GM19372 (cell line): ENCODE data around the gene KIF26A.
"Not testable (repeated sequence)": the region's sequence is repeated elsewhere in the genome, so short reads cannot be mapped to it uniquely, and the experiment has no call there.

ENCODE experiments used
- ATAC-seq: cut with Tn5 transposase; IDR thresholded peaks from one replicate; pipeline ENCODE4 v1.9.1; 2021; ENCODE audit warnings: mild to moderate bottlenecking, low read depth, moderate library complexity; ENCODE audit not compliant: unreplicated experiment

KIF26A gene

DNA sequence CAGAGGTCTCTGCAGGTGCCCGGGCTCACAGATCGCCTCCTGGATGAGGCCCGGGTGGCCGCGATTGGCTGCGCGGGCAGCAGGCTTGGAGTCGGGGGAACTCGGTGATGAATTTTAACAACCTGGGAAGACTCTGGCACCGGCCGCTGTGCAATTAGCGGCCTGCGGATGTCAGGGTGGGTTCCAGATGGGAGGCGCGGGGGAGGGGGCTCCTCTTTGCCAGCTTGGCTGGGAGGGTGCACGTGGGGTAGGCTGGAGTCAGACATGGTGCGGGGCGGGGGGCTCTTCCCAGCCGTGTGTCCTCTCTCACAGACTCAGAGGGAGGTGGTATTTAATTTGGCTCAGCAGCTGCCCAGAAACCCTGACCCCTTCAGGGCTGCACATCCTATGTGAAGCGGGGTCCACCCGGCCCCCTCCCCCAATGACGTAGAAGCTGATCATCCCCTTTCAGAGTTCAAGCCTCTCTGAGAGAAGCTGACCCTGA is 81.4 kb downstream of the KIF26A start:
- ATAC-seq = no peak

DNA sequence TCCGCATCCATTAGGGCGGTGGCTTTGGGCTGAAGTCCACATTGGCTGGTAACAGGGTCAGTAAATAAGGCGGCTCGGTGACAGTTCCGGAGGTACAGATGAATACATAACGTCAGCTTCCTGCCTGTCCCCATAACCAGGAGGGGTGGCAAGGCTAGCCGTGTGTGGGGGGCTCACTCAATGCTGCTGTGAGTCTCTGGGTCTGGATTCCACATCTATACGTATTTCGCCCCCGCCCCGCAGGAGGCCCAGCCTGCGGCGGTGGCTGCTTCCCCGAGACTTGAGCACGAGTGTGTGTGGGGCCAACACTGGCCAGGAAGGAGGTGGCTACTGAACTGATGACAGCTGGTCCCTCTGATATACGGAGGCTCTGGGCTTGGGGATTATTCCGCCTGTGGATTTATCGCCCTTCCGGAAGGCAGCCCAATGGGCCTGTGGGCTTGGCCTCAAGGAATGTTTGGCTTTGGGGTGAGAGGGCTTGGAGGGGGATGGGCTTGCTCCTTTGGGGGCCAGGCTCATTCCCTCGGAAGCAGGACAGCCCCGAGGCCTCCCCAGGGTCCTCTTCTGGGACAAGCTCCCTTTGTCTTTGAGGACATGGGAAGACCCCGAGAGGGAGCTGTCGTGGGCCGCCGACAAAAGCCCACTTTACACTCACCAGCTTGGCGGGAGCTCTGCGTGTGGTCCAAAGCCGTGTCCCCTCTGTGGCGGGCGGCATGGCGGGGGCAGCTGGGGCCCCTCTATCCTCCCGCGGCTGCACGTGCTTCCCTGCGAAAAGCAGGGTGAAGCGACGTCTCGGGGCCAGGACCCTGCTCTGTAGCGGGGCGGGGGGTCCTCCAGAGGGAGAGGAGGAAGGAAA is 82.1 kb downstream of the KIF26A start:
- ATAC-seq = no peak

DNA sequence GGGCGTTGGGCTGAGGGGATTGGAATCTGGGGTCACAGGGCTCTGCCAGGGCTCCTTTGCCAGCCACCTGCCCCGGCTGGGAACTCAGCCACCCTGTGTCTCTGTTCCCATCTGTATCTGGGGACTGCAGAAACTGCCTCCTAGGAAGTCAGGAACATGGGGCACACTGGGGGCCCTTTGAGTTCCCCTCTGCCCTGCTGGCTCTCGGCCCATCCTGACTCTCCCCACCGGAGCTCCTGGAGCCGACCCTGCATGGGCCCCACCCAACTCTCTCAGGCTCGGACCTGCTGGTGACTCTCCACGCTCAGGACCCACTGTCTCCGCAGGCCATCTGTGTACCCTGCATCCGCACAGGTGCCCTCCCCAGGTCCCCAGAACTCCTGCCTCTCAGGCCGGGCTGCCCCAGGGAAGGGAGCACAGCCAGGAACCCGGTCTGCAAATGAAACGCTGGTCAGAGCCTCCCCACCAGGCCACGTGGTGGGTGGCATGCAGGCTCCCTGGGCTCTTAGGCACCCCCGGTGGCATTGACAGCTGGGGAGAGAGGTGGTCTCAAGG is 82.8 kb downstream of the KIF26A start:
- no peak for ATAC-seq

DNA sequence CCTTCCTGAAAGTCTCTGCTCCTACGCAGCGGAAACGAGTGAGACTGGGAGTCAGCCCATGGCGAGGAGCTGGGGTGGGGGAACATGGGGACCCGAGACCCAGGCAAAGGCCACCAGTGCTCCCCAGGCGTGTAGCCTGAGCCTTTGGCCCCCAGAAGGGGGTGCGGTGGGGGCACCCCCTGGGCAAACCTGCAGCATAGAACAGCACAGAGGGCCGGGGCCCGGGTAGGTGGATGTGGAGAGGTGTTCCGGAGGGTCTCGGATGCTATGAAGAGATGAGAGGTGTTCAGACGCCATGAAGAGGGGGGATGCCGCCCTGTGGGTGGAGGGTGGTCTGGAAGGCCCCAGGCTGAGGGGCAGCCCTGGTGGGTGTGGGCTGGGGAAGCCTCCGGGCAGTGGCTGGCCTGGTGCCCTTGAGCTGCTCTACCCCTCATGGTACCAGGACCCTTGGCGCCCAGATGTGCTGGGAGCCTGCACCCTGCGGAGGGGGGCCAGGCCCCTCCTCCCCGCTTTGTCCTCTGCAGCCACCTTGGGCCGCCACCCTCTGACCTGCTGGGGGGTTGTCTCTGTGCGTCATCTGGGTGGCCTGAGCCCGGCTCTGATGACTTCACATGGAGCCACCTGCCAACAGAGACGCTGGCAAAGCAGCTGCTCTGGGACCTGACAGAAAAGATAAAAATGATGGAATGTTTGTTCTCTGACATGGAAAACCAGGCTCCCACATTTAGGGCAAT is 83.4 kb downstream of the KIF26A start:
- no peak for ATAC-seq

DNA sequence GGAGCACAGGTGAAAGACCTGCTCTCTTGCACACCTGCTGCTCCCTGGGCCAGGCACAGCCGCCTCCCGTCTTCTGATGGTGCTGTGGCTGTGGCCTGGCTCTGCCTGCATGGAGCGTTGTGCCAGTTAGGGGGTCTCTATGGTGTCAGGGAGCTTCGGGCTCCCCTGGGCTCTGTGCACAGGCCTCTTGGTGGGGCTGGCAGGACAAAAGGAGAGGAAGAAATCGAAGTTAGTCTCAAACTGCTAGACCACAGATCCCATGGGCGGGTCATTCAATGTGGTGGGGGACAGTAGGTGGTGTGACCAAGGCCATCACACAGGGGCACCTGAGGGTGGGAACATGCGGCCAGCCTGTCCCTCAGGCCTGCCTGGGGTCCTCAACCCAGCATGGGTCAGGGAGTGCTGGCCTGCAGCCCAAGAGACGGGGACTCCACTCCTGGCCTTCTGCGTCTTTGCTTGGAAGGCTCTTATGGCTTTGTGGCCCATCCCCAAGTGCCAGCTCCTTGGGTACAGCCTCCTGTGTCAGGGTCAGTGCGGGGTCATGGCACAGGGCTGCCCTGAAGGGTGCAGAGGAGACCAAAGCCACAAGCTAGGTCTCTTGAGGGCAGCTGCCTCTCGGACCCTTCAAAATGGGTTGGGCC is 84.1 kb downstream of the KIF26A start:
- ATAC-seq = no peak

DNA sequence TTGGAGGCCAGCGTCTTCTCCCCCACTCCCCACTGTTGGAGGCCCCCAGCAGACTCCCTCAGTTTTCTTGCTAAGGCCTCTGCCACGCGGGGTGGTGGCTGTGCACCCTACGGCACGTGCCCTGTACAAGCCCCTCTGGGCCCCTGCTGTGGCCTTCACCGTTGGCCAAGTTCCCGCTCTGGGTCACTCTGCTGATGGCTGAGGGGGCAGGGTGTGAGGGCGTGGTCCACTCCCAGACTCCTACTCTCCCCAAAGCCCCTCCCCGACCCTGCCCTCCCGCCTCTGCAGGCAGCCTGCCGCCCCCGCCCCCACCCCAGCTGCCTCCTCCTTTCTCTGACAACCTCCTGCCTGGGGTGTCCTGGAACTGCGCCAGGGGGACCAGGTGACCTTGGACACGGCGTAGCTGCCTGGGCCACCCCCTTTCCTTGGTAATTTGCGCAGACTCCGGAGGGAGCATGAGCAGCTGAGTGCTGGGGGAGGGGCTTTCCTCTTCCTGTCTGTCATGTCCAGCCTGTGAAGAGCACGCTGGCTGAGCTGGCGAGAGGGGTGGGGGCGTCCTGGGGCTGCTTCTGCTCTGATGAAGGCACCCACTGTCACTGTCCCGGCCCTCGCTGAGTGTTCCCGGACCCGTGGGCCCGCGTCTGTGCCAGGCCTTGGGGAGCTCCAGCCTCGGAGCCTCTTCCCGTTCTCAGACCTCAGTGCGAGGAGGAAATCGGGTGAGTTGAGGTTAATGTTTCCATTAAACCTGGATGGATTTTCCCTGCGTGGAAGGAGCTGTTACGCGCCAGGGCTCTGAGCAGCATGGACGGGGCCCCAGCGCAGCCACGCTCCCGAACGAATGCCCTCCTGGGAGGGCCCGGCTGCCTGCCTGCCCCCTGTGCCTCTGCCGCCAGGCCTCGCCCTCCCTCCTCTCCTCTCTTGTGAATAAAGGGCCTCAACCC is 85.0 kb downstream of the KIF26A start:
- ATAC-seq = no peak

DNA sequence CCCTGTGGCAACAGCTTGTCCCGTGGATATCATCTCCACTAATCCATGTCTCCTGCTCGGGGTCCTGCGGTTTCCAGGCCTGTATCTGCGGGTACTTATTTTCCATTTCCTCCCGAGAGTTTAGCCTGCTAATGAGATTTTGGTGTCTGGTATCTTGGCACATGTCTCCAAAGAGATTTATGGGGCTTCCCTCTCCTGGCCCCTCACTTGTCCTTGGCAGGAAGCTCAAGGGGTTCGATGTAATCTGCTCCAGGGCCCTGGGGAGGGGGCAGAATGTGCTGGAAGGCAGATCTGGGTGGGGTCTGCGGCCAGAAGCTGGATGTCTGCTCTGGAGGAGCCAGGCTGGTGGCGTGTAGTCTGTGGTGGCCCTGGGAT is 85.7 kb downstream of the KIF26A start:
- ATAC-seq = no peak

DNA sequence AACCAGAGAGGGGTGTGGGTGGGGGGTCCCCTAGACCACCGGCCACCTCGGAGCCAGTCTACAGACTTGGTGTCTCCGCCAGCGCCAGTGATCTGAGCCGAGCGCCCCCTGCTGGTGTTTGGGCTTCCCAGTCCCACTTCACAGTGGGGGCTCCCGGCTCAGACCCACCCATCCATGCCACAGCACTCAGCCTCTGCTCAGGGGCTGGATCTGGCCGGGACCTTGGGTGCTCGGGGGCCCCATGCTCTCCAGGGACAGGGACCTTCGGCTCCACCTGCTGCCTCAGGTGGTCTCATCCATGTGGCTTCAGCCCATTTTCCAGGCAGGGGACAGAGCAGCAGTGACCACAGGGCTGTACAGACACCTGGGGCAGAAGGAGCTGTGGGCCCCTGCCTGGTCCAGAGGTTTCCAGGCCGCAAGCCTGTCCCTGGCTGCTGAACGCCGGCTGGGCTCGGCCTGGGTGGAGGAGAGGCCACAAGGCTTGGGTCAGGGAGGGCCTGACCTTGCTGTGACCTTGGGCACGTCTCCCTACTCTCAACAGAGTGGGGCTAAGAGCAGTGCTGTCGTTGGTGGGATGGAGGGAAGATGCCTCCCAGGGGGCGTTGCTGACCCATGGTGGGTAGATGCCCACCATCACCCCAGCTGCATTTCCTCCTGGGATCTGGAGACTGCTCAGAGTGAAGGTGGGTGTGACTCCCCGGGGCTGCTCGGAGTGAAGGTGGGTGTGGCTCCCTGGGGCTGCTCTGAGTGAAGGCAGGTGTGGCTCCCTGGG is 86.3 kb downstream of the KIF26A start:
- no peak for ATAC-seq

DNA sequence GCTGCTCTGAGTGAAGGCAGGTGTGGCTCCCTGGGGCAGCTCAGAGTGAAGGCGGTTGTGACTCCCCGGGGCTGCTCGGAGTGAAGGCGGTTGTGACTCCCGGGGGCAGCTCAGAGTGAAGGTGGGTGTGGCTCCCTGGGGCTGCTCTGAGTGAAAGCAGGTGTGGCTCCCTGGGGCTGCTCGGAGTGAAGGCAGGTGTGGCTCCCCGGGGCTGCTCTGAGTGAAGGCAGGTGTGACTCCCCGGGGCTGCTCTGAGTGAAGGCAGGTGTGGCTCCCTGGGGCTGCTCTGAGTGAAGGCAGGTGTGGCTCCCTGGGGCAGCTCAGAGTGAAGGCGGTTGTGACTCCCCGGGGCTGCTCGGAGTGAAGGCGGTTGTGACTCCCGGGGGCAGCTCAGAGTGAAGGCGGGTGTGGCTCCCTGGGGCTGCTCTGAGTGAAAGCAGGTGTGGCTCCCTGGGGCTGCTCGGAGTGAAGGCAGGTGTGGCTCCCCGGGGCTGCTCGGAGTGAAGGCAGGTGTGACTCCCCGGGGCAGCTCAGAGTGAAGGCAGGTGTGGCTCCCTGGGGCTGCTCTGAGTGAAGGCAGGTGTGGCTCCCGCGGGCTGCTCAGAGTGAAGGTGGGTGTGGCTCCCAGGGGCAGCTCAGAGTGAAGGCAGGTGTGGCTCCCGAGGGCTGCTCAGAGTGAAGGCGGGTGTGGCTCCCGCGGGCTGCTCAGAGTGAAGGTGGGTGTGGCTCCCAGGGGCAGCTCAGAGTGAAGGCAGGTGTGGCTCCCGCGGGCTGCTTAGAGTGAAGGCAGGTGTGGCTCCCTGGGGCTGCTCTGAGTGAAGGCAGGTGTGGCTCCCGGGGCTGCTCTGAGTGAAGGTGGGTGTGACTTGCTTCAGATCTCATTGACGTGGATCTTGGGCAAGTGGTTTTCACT is 87.1 kb downstream of the KIF26A start:
- ATAC-seq = not testable (repeated sequence)

DNA sequence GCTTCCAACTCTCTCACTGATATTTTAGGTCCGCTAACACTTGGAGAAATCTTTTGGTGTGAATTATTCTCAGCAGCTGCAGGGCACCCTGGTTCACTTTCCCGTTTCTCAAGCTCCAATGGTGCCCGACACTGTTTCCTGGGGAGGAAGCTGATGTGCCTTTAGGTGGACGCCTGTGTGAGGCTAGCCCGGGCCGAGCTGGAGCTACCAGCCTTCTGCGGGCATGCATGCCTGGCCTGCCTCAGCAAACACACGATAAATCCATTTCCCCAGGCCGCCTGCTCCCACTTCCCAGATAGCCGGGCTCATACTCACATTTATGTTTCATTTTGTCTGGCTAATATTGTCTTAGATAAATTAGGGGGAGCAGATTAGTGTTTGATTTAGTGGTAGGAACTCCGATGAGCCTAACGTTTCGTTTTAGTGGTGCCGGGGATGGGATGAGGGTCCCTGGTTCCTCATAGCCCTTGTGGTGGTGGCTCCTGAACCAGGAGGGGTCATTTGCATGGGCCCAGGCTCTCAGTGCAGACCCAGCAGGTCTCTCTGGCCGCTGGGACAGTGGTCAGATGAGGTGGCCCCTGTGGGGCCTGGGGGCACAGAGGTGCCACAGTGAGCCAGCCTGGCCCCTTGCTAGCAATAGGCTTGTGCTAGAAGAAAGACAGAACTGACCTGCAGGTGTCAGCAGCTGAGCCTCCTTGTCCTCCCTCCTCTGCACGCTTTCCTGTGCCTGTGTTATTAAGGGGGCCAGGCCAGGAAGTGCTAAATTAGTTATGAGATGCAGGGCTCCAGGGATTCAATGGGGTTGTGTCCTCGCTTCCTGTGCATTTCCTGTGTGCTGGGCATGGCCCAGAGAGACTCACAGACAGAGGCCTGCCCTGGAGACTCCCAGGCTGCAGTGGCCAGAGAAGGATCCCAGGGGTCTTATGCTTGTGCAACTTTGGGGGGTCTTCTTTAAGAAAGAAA is 88.3 kb downstream of the KIF26A start:
- ATAC-seq = no peak

DNA sequence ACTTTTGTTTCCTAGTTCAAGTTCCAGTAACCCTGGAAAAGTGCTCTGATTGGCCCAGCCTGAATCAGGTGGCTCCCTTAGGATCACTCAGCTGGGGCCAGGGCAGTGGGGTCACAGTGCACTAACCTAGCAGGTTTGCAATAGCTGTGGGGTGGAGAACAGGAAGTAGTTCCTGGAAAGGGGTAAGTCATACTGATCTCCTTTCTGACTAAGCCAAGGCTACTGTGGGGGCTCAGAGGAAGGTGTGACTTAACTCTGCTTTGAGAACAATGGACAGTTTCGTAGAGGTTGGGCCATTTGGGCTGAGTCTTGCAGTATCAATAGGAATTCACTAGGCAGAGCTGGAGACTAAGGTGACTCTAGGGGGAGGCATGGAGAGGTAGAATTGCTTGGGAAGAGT is 89.4 kb downstream of the KIF26A start:
- no peak for ATAC-seq

DNA sequence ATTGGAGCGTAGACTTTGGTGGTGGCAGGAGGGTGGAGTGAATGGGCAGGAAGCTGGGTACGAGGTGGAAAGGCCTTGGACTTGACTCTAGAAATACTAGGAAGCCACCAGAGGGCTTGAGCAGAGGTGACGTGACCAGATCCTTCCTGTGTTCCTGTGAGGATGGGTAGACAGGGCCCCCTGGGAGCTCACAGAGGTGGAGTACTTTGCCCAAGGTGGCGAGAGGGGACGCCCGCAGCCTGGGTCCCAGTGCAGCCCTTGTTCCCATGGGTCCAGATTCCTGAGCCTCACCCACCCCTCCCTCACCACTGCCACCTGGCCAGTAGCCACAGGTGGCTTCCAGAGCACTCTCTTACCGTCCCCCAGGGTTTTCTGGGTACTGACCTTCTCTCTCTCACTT is 89.8 kb downstream of the KIF26A start:
- ATAC-seq = no peak

DNA sequence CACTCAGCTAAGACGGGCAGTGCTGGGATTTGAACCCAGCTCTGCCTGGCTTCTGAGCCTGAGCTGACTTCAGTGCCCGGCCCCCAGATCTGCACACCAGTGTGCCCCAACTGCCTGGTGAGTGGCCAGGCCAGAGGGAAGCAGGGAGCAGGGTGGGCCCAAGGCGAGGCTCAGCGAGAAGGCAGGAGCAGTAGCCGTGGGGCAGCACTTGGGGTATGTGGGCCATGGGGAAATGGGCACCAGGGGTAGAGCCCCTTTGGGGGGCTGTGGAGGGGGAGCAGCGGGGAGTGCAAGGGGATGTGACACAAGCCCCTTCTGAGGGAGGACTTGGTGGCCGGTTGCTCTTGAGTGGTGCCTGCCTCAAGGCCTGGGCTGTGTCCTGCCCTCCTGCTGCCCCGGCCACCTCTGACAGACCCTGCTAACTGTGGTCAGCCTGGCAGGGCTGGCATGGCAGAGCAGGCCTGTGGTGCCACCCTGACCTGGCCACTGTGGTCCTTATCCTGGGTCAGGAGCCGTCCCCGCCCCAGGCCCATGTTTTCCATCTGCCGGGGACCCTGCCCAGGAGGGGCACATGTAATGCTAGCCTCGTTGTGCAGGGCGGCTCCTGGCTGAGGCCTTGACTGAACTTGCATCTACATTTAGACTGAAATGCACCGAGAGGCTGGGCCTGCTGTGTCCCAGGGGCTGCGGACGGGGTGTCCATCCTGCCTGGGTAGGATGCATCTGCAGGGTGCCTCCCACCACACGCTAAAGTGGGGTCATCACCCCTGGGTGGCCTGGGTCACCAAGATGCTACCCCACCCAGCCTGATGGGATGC is 90.5 kb downstream of the KIF26A start:
- no peak for ATAC-seq

DNA sequence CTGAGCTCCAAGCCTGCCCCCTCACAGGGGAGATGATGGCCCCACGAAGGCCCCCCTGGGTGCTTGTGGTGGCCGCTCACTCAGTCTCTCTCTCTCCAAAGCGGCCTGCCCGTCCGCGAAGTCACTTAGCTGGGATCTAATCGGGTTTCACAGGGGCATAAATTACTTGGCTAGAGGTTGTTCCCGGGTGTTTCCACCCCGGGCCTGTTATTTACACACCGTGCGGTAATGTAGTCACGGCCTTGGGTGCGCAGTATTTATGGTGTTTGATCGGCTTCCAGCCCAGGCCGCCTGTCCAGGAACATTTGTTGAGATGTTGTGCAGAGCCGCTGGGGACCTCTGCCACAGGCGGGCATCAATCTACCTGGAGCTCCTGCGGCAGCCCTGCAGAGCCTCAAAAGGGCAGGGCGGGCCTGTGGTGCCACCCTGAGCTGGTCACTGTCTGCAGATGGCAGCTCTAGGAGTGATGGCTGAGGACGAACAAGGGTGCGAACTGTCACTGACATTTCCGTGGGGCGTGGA is 91.2 kb downstream of the KIF26A start:
- ATAC-seq = no peak

DNA sequence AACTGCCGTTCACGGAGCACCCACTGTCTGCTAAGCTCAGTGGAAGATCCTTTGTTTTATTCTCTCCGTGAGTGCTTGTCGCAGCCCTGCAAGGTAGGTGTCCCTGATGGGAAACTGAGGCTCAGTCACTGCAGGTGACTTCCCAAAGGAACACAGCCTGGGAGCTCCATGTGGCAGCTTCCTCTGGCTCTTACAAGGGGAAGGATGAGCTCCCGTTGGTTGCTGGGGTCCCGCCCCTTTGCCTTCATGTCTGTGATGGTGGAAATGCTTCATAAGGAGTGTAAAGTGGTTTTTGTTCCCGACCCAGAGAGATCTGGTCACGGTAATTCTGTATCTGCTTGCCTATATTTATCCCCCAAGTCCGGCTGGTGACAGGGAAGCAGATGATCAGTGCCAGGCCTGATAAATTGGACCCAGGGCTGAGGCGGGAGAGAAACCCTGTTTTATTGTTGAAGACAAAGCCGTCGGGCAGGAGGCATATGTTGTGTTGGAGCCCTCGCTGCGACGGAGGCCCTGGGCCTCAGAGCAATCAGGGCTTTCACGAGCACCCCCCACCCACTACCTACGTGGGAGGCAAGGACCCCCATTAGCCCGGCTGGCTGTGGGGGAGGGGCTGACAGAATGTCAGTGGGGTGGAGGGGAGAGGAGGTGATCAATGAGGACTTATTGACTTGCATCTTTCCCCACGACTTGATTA is 91.9 kb downstream of the KIF26A start:
- no peak for ATAC-seq
